Measurements from ENCODE around the gene CACNA1F.

CACNA1F gene

GRCh38 chrX:49230500-49231232 lies 2.5 kb downstream of the CACNA1F start:
- no peak for TF ChIP-seq CTCF (IDR thresholded peaks at IDR 0.05; ENCODE audit: insufficient read depth, low read length, missing control alignments)
- H3K4me3 ChIP-seq (ENCODE audit: low read depth, low read length), result no peak overlapping the region
- no peak for DNase-seq (ENCODE audit: low read depth, low spot score)
- ChIA-PET CTCF (no interaction called here), POLR2A (no interaction called here)

GRCh38 chrX:49228185-49228584 lies 5.0 kb downstream of the CACNA1F start:
- ChIA-PET POLR2A (no interaction called here), CTCF (interaction anchor here (1.2 kb wide), 1 partner anchor 17 kb away, joined by 3 read pairs; no protein-coding TSS in a partner anchor)
- TF ChIP-seq CTCF (IDR thresholded peaks at IDR 0.05; ENCODE audit: insufficient read depth, low read length, missing control alignments), result no peak
- H3K4me3 ChIP-seq (ENCODE audit: low read depth, low read length), result no peak overlapping the region
- DNase-seq (ENCODE audit: low read depth, low spot score), result no peak

- DNase-seq (ENCODE audit: low read depth, low spot score), result no peak
- no peak for TF ChIP-seq CTCF (IDR thresholded peaks at IDR 0.05; ENCODE audit: insufficient read depth, low read length, missing control alignments)
- CTCF ChIA-PET, result no interaction called here
- no peak overlapping the region for H3K4me3 ChIP-seq (ENCODE audit: low read depth, low read length)
- POLR2A ChIA-PET, result no interaction called here
Observed at GRCh38 chrX:49227726-49228125, 5.4 kb downstream of the CACNA1F start.

GRCh38 chrX:49226946-49227345 lies 6.2 kb downstream of the CACNA1F start:
- POLR2A ChIA-PET, result no interaction called here
- TF ChIP-seq CTCF (IDR thresholded peaks at IDR 0.05; ENCODE audit: insufficient read depth, low read length, missing control alignments), result no peak
- CTCF ChIA-PET, result interaction anchor here (1.1 kb wide), 1 partner anchor 34 kb away, joined by 5 read pairs; no protein-coding TSS in a partner anchor
- H3K4me3 ChIP-seq (ENCODE audit: low read depth, low read length), result no peak overlapping the region
- no peak for DNase-seq (ENCODE audit: low read depth, low spot score)

GRCh38 chrX:49225858-49226257 lies 7.3 kb downstream of the CACNA1F start:
- no peak for DNase-seq (ENCODE audit: low read depth, low spot score)
- TF ChIP-seq CTCF (IDR thresholded peaks at IDR 0.05; ENCODE audit: insufficient read depth, low read length, missing control alignments), result no peak
- ChIA-PET POLR2A (no interaction called here), CTCF (interaction anchor here (1.0 kb wide), 2 partner anchors 14 to 34 kb away, joined by 3 read pairs; no protein-coding TSS in a partner anchor)
- H3K4me3 ChIP-seq (ENCODE audit: low read depth, low read length), result no peak overlapping the region

GRCh38 chrX:49221868-49222267 lies 11.3 kb downstream of the CACNA1F start:
- no peak overlapping the region for H3K4me3 ChIP-seq (ENCODE audit: low read depth, low read length)
- ChIA-PET POLR2A (no interaction called here), CTCF (no interaction called here)
- DNase-seq (ENCODE audit: low read depth, low spot score), result no peak
- no peak for TF ChIP-seq CTCF (IDR thresholded peaks at IDR 0.05; ENCODE audit: insufficient read depth, low read length, missing control alignments)
